ENCODE data around the gene AP4B1.

The AP4B1 gene

GRCh38 chr1:113850127-113850796 is 54.3 kb downstream of the AP4B1 start:
- H3K4me3 ChIP-seq (replicated peaks; ENCODE audit: low read depth, low read length): no peak overlapping the region
- TF ChIP-seq, protein P1, sequence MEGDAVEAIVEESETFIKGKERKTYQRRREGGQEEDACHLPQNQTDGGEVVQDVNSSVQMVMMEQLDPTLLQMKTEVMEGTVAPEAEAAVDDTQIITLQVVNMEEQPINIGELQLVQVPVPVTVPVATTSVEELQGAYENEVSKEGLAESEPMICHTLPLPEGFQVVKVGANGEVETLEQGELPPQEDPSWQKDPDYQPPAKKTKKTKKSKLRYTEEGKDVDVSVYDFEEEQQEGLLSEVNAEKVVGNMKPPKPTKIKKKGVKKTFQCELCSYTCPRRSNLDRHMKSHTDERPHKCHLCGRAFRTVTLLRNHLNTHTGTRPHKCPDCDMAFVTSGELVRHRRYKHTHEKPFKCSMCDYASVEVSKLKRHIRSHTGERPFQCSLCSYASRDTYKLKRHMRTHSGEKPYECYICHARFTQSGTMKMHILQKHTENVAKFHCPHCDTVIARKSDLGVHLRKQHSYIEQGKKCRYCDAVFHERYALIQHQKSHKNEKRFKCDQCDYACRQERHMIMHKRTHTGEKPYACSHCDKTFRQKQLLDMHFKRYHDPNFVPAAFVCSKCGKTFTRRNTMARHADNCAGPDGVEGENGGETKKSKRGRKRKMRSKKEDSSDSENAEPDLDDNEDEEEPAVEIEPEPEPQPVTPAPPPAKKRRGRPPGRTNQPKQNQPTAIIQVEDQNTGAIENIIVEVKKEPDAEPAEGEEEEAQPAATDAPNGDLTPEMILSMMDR (IDR thresholded peaks at IDR 0.05; ENCODE audit: low read length, missing control alignments): no peak
- no peak for DNase-seq (ENCODE audit: low read depth)

DNA sequence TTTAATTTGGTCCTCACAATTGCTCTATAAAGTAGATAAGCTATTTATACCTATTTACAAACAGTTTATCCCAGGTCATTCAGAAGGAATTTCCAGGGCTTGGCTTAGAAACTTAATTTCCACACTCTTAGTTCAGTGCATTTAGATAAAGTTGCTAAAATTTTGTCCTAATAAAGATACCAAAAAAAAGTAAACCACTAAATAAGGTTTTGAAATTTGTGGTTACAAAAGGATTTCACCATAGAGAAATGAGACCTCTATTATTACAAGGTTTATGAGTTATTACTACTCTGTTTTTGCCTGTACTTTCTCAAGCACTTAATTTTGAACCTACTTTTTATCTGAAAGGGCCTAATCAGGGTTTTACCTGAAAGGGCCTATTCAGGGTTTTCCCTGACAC is 55.5 kb downstream of the AP4B1 start:
- TF ChIP-seq, protein P1 (IDR thresholded peaks at IDR 0.05; ENCODE audit: low read length, missing control alignments): no peak
- DNase-seq (ENCODE audit: low read depth): no peak
- H3K4me3 ChIP-seq (replicated peaks; ENCODE audit: low read depth, low read length): no peak overlapping the region

GRCh38 chr1:113846391-113847035 is 58.1 kb downstream of the AP4B1 start:
- no peak overlapping the region for H3K4me3 ChIP-seq (replicated peaks; ENCODE audit: low read depth, low read length)
- DNase-seq (ENCODE audit: low read depth): no peak
- TF ChIP-seq, protein P1 (IDR thresholded peaks at IDR 0.05; ENCODE audit: low read length, missing control alignments): no peak
